ENCODE measurements around the gene GRB10. TPM values are rescaled to one million over a fixed set of nuclear protein-coding genes. Genes with fewer than 3 reads are reported as not detected.
"Not testable (repeated sequence)": the region's sequence is repeated elsewhere in the genome, so short reads cannot be mapped to it uniquely, and the experiment has no call there.

The GRB10 gene
- total RNA-seq, 1 experiment from 2014 or later, result 38.3 TPM

DNA sequence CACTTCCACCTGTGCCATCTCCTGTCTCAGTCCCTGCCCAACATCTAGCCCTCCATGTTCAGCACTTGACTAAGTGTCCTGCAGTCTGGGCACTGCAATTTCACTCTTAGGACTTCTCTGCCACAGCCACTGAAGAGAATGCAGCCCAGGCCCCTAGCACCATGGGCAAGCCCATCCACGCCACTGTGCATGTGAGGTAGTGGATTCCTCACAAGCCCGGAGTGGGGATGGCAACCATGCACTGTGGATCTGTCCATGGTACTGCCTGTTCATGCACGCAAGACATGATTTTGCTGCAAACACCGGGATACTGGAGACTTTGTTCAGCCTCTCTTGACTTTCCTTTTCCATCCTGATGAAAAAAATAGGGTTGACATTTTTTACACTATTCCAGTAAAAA lies 229.8 kb downstream of the GRB10 start:
- TF ChIP-seq, protein P1, sequence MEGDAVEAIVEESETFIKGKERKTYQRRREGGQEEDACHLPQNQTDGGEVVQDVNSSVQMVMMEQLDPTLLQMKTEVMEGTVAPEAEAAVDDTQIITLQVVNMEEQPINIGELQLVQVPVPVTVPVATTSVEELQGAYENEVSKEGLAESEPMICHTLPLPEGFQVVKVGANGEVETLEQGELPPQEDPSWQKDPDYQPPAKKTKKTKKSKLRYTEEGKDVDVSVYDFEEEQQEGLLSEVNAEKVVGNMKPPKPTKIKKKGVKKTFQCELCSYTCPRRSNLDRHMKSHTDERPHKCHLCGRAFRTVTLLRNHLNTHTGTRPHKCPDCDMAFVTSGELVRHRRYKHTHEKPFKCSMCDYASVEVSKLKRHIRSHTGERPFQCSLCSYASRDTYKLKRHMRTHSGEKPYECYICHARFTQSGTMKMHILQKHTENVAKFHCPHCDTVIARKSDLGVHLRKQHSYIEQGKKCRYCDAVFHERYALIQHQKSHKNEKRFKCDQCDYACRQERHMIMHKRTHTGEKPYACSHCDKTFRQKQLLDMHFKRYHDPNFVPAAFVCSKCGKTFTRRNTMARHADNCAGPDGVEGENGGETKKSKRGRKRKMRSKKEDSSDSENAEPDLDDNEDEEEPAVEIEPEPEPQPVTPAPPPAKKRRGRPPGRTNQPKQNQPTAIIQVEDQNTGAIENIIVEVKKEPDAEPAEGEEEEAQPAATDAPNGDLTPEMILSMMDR (IDR thresholded peaks at IDR 0.05), result no peak
- TF ChIP-seq, protein P2, sequence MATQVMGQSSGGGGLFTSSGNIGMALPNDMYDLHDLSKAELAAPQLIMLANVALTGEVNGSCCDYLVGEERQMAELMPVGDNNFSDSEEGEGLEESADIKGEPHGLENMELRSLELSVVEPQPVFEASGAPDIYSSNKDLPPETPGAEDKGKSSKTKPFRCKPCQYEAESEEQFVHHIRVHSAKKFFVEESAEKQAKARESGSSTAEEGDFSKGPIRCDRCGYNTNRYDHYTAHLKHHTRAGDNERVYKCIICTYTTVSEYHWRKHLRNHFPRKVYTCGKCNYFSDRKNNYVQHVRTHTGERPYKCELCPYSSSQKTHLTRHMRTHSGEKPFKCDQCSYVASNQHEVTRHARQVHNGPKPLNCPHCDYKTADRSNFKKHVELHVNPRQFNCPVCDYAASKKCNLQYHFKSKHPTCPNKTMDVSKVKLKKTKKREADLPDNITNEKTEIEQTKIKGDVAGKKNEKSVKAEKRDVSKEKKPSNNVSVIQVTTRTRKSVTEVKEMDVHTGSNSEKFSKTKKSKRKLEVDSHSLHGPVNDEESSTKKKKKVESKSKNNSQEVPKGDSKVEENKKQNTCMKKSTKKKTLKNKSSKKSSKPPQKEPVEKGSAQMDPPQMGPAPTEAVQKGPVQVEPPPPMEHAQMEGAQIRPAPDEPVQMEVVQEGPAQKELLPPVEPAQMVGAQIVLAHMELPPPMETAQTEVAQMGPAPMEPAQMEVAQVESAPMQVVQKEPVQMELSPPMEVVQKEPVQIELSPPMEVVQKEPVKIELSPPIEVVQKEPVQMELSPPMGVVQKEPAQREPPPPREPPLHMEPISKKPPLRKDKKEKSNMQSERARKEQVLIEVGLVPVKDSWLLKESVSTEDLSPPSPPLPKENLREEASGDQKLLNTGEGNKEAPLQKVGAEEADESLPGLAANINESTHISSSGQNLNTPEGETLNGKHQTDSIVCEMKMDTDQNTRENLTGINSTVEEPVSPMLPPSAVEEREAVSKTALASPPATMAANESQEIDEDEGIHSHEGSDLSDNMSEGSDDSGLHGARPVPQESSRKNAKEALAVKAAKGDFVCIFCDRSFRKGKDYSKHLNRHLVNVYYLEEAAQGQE (IDR thresholded peaks at IDR 0.05; ENCODE audit: insufficient read depth in 1 of 2, low read depth in 2 of 2, low read length in 1 of 2), result peak; percentile 90 to 94
- Histone ChIP-seq H3K27ac (ENCODE audit: low read length) (no peak overlapping the region), H3K4me1 (ENCODE audit: control insufficient read depth, insufficient read depth, low read length) (no peaks in the 10 kb centered on the region), H3K36me3 (ENCODE audit: control insufficient read depth, insufficient read depth, low read length) (no peaks in the 10 kb centered on the region), H3K9me3 (ENCODE audit: control insufficient read depth, insufficient read depth, low read depth, low read length) (no peaks in the 10 kb centered on the region), H3K4me3 (ENCODE audit: low read depth in 2 of 2, low read length in 2 of 2) (no peak overlapping the region), H3K27me3 (ENCODE audit: control insufficient read depth, insufficient read depth, low read length) (peaks cover 7% of the 10 kb centered on the region; the same call in 1 of the 2 replicates)
- BruUV-seq (replicated peaks), result no TSS peak
- CTCF ChIA-PET, result no interaction called here
- intact Hi-C loops (cut with micrococcal nuclease; ENCODE audit: unreplicated experiment), result no loop called here
- DNase-seq (ENCODE audit: low read depth, low spot score), result no peak
- POLR2A ChIA-PET, result no interaction called here
- in situ Hi-C loops (cut with HindIII; ENCODE audit: low pct_unique_long_range_greater_than_20kb, low sequenced_read_pairs), result no loop called here
- ATAC-seq, result no peak

DNA sequence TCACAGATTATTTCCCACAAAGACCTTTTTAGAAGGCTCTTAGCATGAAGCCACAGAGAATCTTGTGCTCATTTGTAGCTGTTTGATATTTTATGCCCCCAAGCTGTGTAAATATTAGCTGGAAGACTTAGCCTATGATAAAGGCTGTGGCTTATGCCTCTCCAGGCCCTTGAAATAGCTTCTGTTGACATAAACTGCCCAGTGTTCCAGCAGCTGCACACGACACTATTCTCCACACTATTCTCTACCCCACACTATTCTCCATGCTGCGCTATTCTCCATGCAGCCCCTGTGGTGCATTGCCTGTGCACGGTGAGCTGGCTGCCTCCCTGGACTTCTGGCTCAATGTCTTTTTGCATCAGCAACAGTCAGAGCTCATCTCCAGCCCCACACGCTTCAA lies 230.6 kb downstream of the GRB10 start:
- no peak overlapping the region for H3K27ac ChIP-seq (ENCODE audit: low read length)
- H3K36me3 ChIP-seq (ENCODE audit: control insufficient read depth, insufficient read depth, low read length), result no peaks in the 10 kb centered on the region
- TF ChIP-seq, protein P2 (IDR thresholded peaks at IDR 0.05; ENCODE audit: insufficient read depth in 1 of 2, low read depth in 2 of 2, low read length in 1 of 2), result no peak
- TF ChIP-seq, protein P1 (IDR thresholded peaks at IDR 0.05), result no peak
- no peak for TF ChIP-seq SIN3A (IDR thresholded peaks at IDR 0.05; ENCODE audit: borderline replicate concordance, insufficient read depth, low read depth, low read length)
- no peak for TF ChIP-seq POLR2AphosphoS5 (IDR thresholded peaks at IDR 0.05; ENCODE audit: low read depth, low read length)
- no peak for TF ChIP-seq TCF7L2 (IDR thresholded peaks at IDR 0.05; ENCODE audit: low read depth, low read length)
- no peaks in the 10 kb centered on the region for H3K9me3 ChIP-seq (ENCODE audit: control insufficient read depth, insufficient read depth, low read depth, low read length)
- ATAC-seq, result no peak
- no TSS peak for BruUV-seq (replicated peaks)
- CTCF ChIA-PET, result no interaction called here
- no peak for DNase-seq (ENCODE audit: low read depth, low spot score)
- peaks cover 6% of the 10 kb centered on the region; the same call in 1 of the 2 replicates for H3K27me3 ChIP-seq (ENCODE audit: control insufficient read depth, insufficient read depth, low read length)
- in situ Hi-C loops (cut with HindIII; ENCODE audit: low pct_unique_long_range_greater_than_20kb, low sequenced_read_pairs), result no loop called here
- no peaks in the 10 kb centered on the region for H3K4me1 ChIP-seq (ENCODE audit: control insufficient read depth, insufficient read depth, low read length)
- intact Hi-C loops (cut with micrococcal nuclease; ENCODE audit: unreplicated experiment), result no loop called here
- no peak overlapping the region for H3K4me3 ChIP-seq (ENCODE audit: low read depth in 2 of 2, low read length in 2 of 2)
- POLR2A ChIA-PET, result no interaction called here

DNA sequence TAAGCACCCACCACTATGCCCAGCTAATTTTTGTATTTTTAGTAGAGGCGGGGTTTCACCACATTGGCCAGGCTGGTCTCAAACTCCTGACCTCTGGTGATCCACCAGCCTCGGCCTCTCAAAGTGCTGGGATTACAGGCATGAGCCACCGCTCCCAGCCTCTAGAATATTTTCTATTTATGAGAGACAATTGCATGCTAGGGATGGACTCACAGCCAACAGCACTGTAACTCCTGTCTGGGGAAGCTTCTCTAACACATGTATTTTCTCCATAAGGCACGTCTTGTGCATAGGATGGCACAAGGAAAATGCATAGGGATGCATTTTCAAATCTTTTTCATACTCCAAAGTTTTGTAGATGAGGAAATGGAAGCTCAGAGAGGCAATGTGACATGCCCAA lies 237.1 kb downstream of the GRB10 start:
- intact Hi-C loops (cut with micrococcal nuclease; ENCODE audit: unreplicated experiment); POLR2A ChIA-PET; DNase-seq (ENCODE audit: low read depth, low spot score); H3K36me3 ChIP-seq (ENCODE audit: control insufficient read depth, insufficient read depth, low read length); in situ Hi-C loops (cut with HindIII; ENCODE audit: low pct_unique_long_range_greater_than_20kb, low sequenced_read_pairs); H3K4me1 ChIP-seq (ENCODE audit: control insufficient read depth, insufficient read depth, low read length); H3K4me3 ChIP-seq (ENCODE audit: low read depth in 2 of 2, low read length in 2 of 2); H3K27me3 ChIP-seq (ENCODE audit: control insufficient read depth, insufficient read depth, low read length); CTCF ChIA-PET; BruUV-seq (replicated peaks); H3K27ac ChIP-seq (ENCODE audit: low read length); H3K9me3 ChIP-seq (ENCODE audit: control insufficient read depth, insufficient read depth, low read depth, low read length); ATAC-seq: not testable (repeated sequence)
